GM19324 (cell line): Measurements from ENCODE around the gene KRTAP12-4.
"Not testable (repeated sequence)": the region's sequence is repeated elsewhere in the genome, so short reads cannot be mapped to it uniquely, and the experiment has no call there.

ENCODE experiments used
- ATAC-seq: cut with Tn5 transposase; IDR thresholded peaks from one replicate; pipeline ENCODE4 v1.9.1; 2021; ENCODE audit warnings: mild to moderate bottlenecking, moderate library complexity; ENCODE audit not compliant: unreplicated experiment, low FRiP score

KRTAP12-4 gene

GRCh38 chr21:44657635-44658540 is 3.4 kb upstream of the KRTAP12-4 start, which contains the start of gene KRTAP12-3:
Gene KRTAP12-3, plus strand, starts transcription at chr21:44657932. Its CDS starts 48 bp downstream, at chr21:44657980.
- ATAC-seq: no peak

GRCh38 chr21:44656868-44657267 is 2.4 kb upstream of the KRTAP12-4 start:
- no peak for ATAC-seq

- ATAC-seq: no peak
Measured at GRCh38 chr21:44653656-44654575, 543 bp downstream of the KRTAP12-4 start.

- ATAC-seq: no peak
Measured at GRCh38 chr21:44653123-44653522, 1.3 kb downstream of the KRTAP12-4 start.

GRCh38 chr21:44650973-44651675 is 3.3 kb downstream of the KRTAP12-4 start:
- no peak for ATAC-seq

- no peak for ATAC-seq
Measured at GRCh38 chr21:44650265-44650972, 4.0 kb downstream of the KRTAP12-4 start.

- ATAC-seq: no peak
Measured at GRCh38 chr21:44649521-44650100, 4.8 kb downstream of the KRTAP12-4 start.

GRCh38 chr21:44648557-44649311 is 5.7 kb downstream of the KRTAP12-4 start:
- ATAC-seq: no peak

- ATAC-seq: no peak
Measured at GRCh38 chr21:44647222-44647552, 7.3 kb downstream of the KRTAP12-4 start.

GRCh38 chr21:44646366-44647221 is 7.9 kb downstream of the KRTAP12-4 start, which contains the start of gene KRTAP10-11:
Gene KRTAP10-11, plus strand, starts transcription at chr21:44646414. Its CDS starts 45 bp downstream, at chr21:44646459.
- not testable (repeated sequence) for ATAC-seq

- no peak for ATAC-seq
Measured at GRCh38 chr21:44644878-44645277, 9.6 kb downstream of the KRTAP12-4 start.

GRCh38 chr21:44643741-44644310 is 10.6 kb downstream of the KRTAP12-4 start:
- no peak for ATAC-seq

GRCh38 chr21:44640761-44641160 is 13.7 kb downstream of the KRTAP12-4 start:
- no peak for ATAC-seq

- no peak for ATAC-seq
Measured at GRCh38 chr21:44639331-44639655, 15.2 kb downstream of the KRTAP12-4 start.

- not testable (repeated sequence) for ATAC-seq
Measured at GRCh38 chr21:44638506-44639330, 15.7 kb downstream of the KRTAP12-4 start.

- not testable (repeated sequence) for ATAC-seq
Measured at GRCh38 chr21:44637851-44638348, 16.6 kb downstream of the KRTAP12-4 start.
